ENCODE measurements around the gene KCNT1. TPM values are rescaled to one million over a fixed set of nuclear protein-coding genes. Genes with fewer than 3 reads are reported as not detected.

Gene KCNT1
- polyA plus RNA-seq, 2 of the 4 experiments (the other 2 are of a cell fraction), result not detected

- FAIRE-seq (no peak), ATAC-seq (no peak), DNase-seq (ENCODE audit: low read depth in 1 of 2, low spot score in 1 of 2) (no peak)
- H3K27ac ChIP-seq, result no peak overlapping the region
- 95% methylated on average over 9 of the region's 9 CpGs for WGBS (ENCODE audit: missing lambda C conversion rate)
- no peaks in the 10 kb centered on the region for H3K4me1 ChIP-seq
- CTCF ChIA-PET, result interaction anchor here (1.0 kb wide), 1 partner anchor 24 kb away, joined by 4 read pairs; no protein-coding TSS in a partner anchor
- H3K9me3 ChIP-seq, result peaks cover 4% of the 10 kb centered on the region; the same call in 1 of the 3 replicates
- POLR2A ChIA-PET, result no interaction called here
- no peak overlapping the region for H3K4me3 ChIP-seq
- no peak overlapping the region for H3K4me2 ChIP-seq
- TF ChIP-seq KDM1A (IDR thresholded peaks at IDR 0.05; ENCODE audit: low read depth), result no peak
- no peak for TF ChIP-seq HOXB13 (CRISPR knock-in tag; IDR thresholded peaks at IDR 0.05; ENCODE audit: low read depth)
- TF ChIP-seq FOSB (CRISPR knock-in tag; IDR thresholded peaks at IDR 0.05), result no peak
- no peak for TF ChIP-seq EP300 (IDR thresholded peaks at IDR 0.05)
- no peak for TF ChIP-seq BHLHE40 (IDR thresholded peaks at IDR 0.05; ENCODE audit: low read depth, low read length)
These were observed 138.1 kb downstream of the KCNT1 start for GRCh38 chr9:135840107-135840506.

- Histone ChIP-seq H3K9me3 (peaks cover 4% of the 10 kb centered on the region; the same call in 2 of the 3 replicates), H3K4me2 (no peak overlapping the region), H3K4me1 (no peaks in the 10 kb centered on the region), H3K27ac (no peak overlapping the region), H3K4me3 (no peak overlapping the region)
- FAIRE-seq (no peak), DNase-seq (ENCODE audit: low read depth in 1 of 2, low spot score in 1 of 2) (no peak), ATAC-seq (no peak)
- ChIA-PET CTCF (interaction anchor here (1.0 kb wide), 2 partner anchors 23 to 282 kb away, joined by 3 to 4 read pairs; no protein-coding TSS in a partner anchor), POLR2A (no interaction called here)
- 87% methylated on average over 5 of the region's 7 CpGs for WGBS (ENCODE audit: missing lambda C conversion rate)
- no peak for TF ChIP-seq CHD2 (IDR thresholded peaks at IDR 0.05; ENCODE audit: low read length, partially characterized antibody)
- TF ChIP-seq TFCP2L1 (CRISPR knock-in tag; IDR thresholded peaks at IDR 0.05), result no peak
- TF ChIP-seq SMC3 (IDR thresholded peaks at IDR 0.05), result no peak
- TF ChIP-seq RFX5 (IDR thresholded peaks at IDR 0.05), result no peak
- TF ChIP-seq EHMT2 (IDR thresholded peaks at IDR 0.05; ENCODE audit: low read depth), result no peak
- TF ChIP-seq HES2 (IDR thresholded peaks at IDR 0.05), result no peak
- TF ChIP-seq NFE2L2 (conservative IDR thresholded peaks at IDR 0.05; ENCODE audit: low read length), result no peak
- no peak for TF ChIP-seq HOXA7 (CRISPR knock-in tag; IDR thresholded peaks at IDR 0.05)
- TF ChIP-seq ZC3H11A (IDR thresholded peaks at IDR 0.05), result no peak
These were observed 138.6 kb downstream of the KCNT1 start for GRCh38 chr9:135840539-135840938.

Other genes starting within 250 kb of the KCNT1 start
- 7.4 and 8.5 TPM in 2 replicates for gene PPP1R26, start 222.4 kb upstream of the KCNT1 start, polyA plus RNA-seq (2011; rRNA removed)
- gene PPP1R26, start 222.4 kb upstream of the KCNT1 start, polyA plus RNA-seq (2017; fragmentation: RNase III; extraction: RNeasy Plus Mini Kit Qiagen cat#74134 plus additional on column Dnase treatment), result 10.9 to 12.7 TPM (median 11.4 TPM) in 3 replicates
- gene MRPS2, start 201.5 kb upstream of the KCNT1 start, polyA plus RNA-seq (2011; rRNA removed), result 66.9 and 75.5 TPM in 2 replicates
- 85.3 to 93.2 TPM (median 90.1 TPM) in 3 replicates for gene MRPS2, start 201.5 kb upstream of the KCNT1 start, polyA plus RNA-seq (2017; fragmentation: RNase III; extraction: RNeasy Plus Mini Kit Qiagen cat#74134 plus additional on column Dnase treatment)
- not detected in 2 replicates for gene LCN1, start 180.7 kb upstream of the KCNT1 start, polyA plus RNA-seq (2011; rRNA removed)
- not detected in 3 replicates for gene LCN1, start 180.7 kb upstream of the KCNT1 start, polyA plus RNA-seq (2017; fragmentation: RNase III; extraction: RNeasy Plus Mini Kit Qiagen cat#74134 plus additional on column Dnase treatment)
- gene OBP2A, start 156.1 kb upstream of the KCNT1 start, polyA plus RNA-seq (2011; rRNA removed), result not detected in 2 replicates
- gene OBP2A, start 156.1 kb upstream of the KCNT1 start, polyA plus RNA-seq (2017; fragmentation: RNase III; extraction: RNeasy Plus Mini Kit Qiagen cat#74134 plus additional on column Dnase treatment), result not detected in 3 replicates
- gene PAEP, start 140.4 kb upstream of the KCNT1 start, polyA plus RNA-seq (2011; rRNA removed), result 0.15 TPM in 1 of 2 replicates, not detected in the other
- not detected in 3 replicates for gene PAEP, start 140.4 kb upstream of the KCNT1 start, polyA plus RNA-seq (2017; fragmentation: RNase III; extraction: RNeasy Plus Mini Kit Qiagen cat#74134 plus additional on column Dnase treatment)
- gene GLT6D1, start 62.6 kb upstream of the KCNT1 start, polyA plus RNA-seq (2011; rRNA removed), result not detected in 2 replicates
- gene GLT6D1, start 62.6 kb upstream of the KCNT1 start, polyA plus RNA-seq (2017; fragmentation: RNase III; extraction: RNeasy Plus Mini Kit Qiagen cat#74134 plus additional on column Dnase treatment), result not detected in 3 replicates
- gene LCN9, start 38.9 kb upstream of the KCNT1 start, polyA plus RNA-seq (2011; rRNA removed), result not detected in 2 replicates
- gene LCN9, start 38.9 kb upstream of the KCNT1 start, polyA plus RNA-seq (2017; fragmentation: RNase III; extraction: RNeasy Plus Mini Kit Qiagen cat#74134 plus additional on column Dnase treatment), result not detected in 3 replicates
- not detected in 2 replicates for gene SOHLH1, start 2.7 kb upstream of the KCNT1 start, polyA plus RNA-seq (2011; rRNA removed)
- not detected in 3 replicates for gene SOHLH1, start 2.7 kb upstream of the KCNT1 start, polyA plus RNA-seq (2017; fragmentation: RNase III; extraction: RNeasy Plus Mini Kit Qiagen cat#74134 plus additional on column Dnase treatment)
- 8.6 and 11.0 TPM in 2 replicates for gene CAMSAP1, start 205.4 kb downstream of the KCNT1 start, polyA plus RNA-seq (2011; rRNA removed)
- 14.6 to 16.6 TPM (median 15.0 TPM) in 3 replicates for gene CAMSAP1, start 205.4 kb downstream of the KCNT1 start, polyA plus RNA-seq (2017; fragmentation: RNase III; extraction: RNeasy Plus Mini Kit Qiagen cat#74134 plus additional on column Dnase treatment)